GM12864 (cell line): ENCODE measurements around the gene EML1.

Experiments
- DNase-seq: peaks from one replicate; pipeline ENCODE4 v3.0.0-alpha.2; 2011; ENCODE audit warnings: low read depth
- H3K4me3 ChIP-seq: 2 replicates; pipeline ENCODE4 v1.5.1; 2011; ENCODE audit warnings: mild to moderate bottlenecking, low read depth, low read length, control low read depth
- TF ChIP-seq, protein P1 (sequence below): IDR thresholded peaks from 2 replicates; pipeline ENCODE4 v1.5.1; 2011; ENCODE audit warnings: low read depth, mild to moderate bottlenecking, moderate library complexity, low read length, control low read depth, inconsistent platforms; ENCODE audit errors: missing control alignments

The EML1 gene

GRCh38 chr14:99800781-99801180 is 7.6 kb downstream of the EML1 start:
- TF ChIP-seq, protein P1, sequence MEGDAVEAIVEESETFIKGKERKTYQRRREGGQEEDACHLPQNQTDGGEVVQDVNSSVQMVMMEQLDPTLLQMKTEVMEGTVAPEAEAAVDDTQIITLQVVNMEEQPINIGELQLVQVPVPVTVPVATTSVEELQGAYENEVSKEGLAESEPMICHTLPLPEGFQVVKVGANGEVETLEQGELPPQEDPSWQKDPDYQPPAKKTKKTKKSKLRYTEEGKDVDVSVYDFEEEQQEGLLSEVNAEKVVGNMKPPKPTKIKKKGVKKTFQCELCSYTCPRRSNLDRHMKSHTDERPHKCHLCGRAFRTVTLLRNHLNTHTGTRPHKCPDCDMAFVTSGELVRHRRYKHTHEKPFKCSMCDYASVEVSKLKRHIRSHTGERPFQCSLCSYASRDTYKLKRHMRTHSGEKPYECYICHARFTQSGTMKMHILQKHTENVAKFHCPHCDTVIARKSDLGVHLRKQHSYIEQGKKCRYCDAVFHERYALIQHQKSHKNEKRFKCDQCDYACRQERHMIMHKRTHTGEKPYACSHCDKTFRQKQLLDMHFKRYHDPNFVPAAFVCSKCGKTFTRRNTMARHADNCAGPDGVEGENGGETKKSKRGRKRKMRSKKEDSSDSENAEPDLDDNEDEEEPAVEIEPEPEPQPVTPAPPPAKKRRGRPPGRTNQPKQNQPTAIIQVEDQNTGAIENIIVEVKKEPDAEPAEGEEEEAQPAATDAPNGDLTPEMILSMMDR = no peak
- DNase-seq = no peak

GRCh38 chr14:99802301-99803105 is 9.3 kb downstream of the EML1 start:
- TF ChIP-seq, protein P1 = no peak
- no peak overlapping the region for H3K4me3 ChIP-seq
- no peak for DNase-seq

More at GRCh38 chr14:99800781-99801180, 7.6 kb downstream of the EML1 start:
- no peak overlapping the region for H3K4me3 ChIP-seq

DNA sequence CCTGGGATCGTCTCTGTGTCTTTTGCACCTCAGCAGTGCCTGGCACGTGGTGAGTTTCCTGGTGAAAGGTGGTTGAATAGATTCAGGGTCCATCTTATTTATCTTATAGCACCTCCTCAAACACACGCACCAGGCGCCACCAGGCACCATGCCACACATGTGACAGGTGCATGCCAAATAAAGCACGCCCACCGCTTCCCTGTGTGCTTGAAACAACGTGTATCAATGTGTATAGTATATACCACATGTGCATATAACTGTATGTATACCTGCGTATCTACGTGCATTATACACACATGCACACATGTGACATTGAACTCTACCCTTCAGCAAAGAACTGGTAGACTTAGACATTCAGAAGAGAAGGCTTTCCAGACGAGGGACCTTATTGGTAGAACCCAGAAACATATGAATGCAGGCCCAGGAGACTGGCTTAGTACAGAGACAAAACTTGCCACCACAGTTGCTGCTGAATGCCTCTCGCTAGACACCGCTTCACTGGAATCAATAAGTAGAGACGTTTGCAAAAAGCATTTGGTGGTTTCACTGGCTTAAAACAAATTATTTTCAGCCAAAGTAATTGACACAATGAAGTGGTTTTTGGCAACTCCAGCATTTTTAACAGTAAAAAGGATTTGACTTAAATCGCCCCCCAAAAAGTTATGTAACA is 10.0 kb downstream of the EML1 start:
- H3K4me3 ChIP-seq = no peak overlapping the region
- no peak for DNase-seq
- TF ChIP-seq, protein P1 = no peak

DNA sequence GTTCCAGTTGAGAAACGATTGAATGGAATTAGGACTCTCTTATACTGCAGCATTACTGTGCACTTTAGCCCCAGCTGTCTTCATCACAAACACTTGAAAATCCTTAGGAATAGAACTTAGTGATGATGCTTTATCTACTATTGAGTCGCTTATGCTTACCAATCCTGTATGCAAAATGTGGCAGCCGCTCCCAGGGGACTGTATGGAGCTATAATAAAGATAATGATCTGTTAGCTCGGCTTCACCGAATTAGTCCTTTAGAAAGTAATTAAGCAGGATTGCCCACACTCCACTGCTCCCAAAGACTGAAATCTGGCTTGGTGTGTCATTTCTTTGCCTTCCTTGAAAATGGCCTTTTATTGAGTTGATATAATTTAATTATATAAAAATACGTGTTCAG is 10.6 kb downstream of the EML1 start:
- TF ChIP-seq, protein P1 = no peak
- DNase-seq = no peak
- H3K4me3 ChIP-seq = no peak overlapping the region

DNA sequence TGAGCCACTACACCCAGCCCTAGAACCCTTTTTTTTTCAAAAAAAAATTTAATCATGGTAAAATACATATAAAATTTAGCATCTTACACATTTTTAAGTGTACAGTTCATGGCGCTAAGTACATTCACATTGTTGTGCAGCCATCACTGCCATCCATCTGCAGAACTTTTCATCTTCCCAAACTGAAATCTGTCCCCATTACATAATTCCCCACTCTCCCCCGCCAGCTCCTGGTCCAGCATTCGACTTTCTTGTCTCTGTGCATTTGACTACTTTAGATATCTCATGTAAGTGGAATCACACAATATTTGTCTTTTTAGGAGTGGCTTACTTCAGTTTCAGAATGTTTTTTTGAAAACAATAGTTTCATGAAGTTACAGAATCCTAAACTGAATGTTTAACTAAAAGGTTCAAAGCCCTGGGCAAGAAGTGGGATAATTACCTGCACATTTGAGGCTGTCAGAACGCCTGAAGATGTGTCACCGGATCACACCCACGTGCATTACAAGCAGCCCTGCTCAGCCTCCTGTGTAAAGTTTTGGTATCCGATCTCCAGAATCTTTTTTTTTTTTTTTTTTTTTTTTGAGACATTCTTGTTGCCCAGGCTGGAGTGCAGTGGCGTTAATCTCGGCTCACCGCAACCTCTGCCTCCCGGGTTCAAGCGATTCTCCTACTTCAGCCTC is 12.7 kb downstream of the EML1 start:
- DNase-seq = no peak
- TF ChIP-seq, protein P1 = no peak
- no peak overlapping the region for H3K4me3 ChIP-seq

GRCh38 chr14:99806836-99807235 is 13.6 kb downstream of the EML1 start:
- DNase-seq = no peak
- H3K4me3 ChIP-seq = no peak overlapping the region
- TF ChIP-seq, protein P1 = no peak
